IMR-90 (cell line): ENCODE measurements around the gene ZCCHC13. TPM values are rescaled to one million over a fixed set of nuclear protein-coding genes. Genes with fewer than 3 reads are reported as not detected.

Experiments used
- ATAC-seq: fragments of 200-7000 bp; cut with Tn5 transposase; 2 replicates; pipeline ENCODE4 v1.9.1; 2020; ENCODE audit warnings: low read depth, mild to moderate bottlenecking, moderate library complexity
- BruUV-seq: library from RNA; stranded (reverse); fragments of 400-500 nt; replicated peaks from 2 replicates; lab custom pipeline; 2021; lab: Mats Ljungman, UMichigan
- CTCF ChIA-PET: fragments of 300-600 bp; formaldehyde crosslinking; extraction: SDS; loops from one replicate; lab custom pipeline; 2021; ENCODE audit warnings: antibody characterized with exemption; lab: Yijun Ruan, JAX
- POLR2A ChIA-PET: fragments of 300-600 bp; sonication (Branson Sonifier 250); formaldehyde crosslinking; loops from one replicate; lab custom pipeline; 2022; ENCODE audit warnings: antibody characterized with exemption; ENCODE audit not compliant: unreplicated experiment; lab: Charles Lee
- DNase-seq: peaks from one replicate; pipeline ENCODE4 v3.0.0; 2013
- H2AFZ ChIP-seq: replicated peaks from 2 replicates; pipeline ENCODE3; 2013; ENCODE audit warnings: low read length, mild to moderate bottlenecking; ENCODE audit not compliant: poor library complexity
- H2AK5ac ChIP-seq: 2 replicates; pipeline ENCODE4 v1.6.1; 2013; ENCODE audit warnings: low read depth, low read length, inconsistent platforms
- H2AK9ac ChIP-seq: replicated peaks from 2 replicates; pipeline ENCODE3; 2013; ENCODE audit warnings: mild to moderate bottlenecking, low read depth, low read length, moderate library complexity; ENCODE audit not compliant: poor library complexity
- H2BK120ac ChIP-seq: 2 replicates; pipeline ENCODE4 v1.6.1; 2013; ENCODE audit warnings: low read depth, low read length, inconsistent platforms
- H2BK15ac ChIP-seq: 3 replicates; pipeline ENCODE4 v1.6.1; 2013; ENCODE audit warnings: low read depth, low read length, inconsistent platforms
- H2BK20ac ChIP-seq: 2 replicates; pipeline ENCODE4 v1.6.1; 2013; ENCODE audit warnings: low read depth, mild to moderate bottlenecking, inconsistent platforms, low read length, moderate library complexity
- H2BK5ac ChIP-seq: 2 replicates; pipeline ENCODE4 v1.6.1; 2013; ENCODE audit warnings: mild to moderate bottlenecking, low read depth, low read length, inconsistent platforms; ENCODE audit not compliant: poor library complexity, severe bottlenecking
- H3K14ac ChIP-seq: replicated peaks from 2 replicates; pipeline ENCODE4 v1.6.1; 2013; ENCODE audit warnings: low read depth, low read length, inconsistent platforms
- H3K18ac ChIP-seq: 2 replicates; pipeline ENCODE4 v1.6.1; 2013; ENCODE audit warnings: low read depth, low read length, control low read depth
- H3K23ac ChIP-seq: 2 replicates; pipeline ENCODE4 v1.6.1; 2013; ENCODE audit warnings: low read depth, low read length, inconsistent platforms
- H3K27ac ChIP-seq: 2 replicates; pipeline ENCODE4 v1.5.1; 2013; ENCODE audit warnings: mild to moderate bottlenecking, control low read depth, low read length; ENCODE audit not compliant: insufficient read depth
- H3K27me3 ChIP-seq: 2 replicates; pipeline ENCODE4 v1.6.1; 2013; ENCODE audit warnings: low read length; ENCODE audit not compliant: control insufficient read depth, insufficient read depth
- H3K36me3 ChIP-seq: 2 replicates; pipeline ENCODE4 v1.6.1; 2013; ENCODE audit warnings: low read length, mixed read lengths; ENCODE audit not compliant: control insufficient read depth, insufficient read depth
- H3K4ac ChIP-seq: 2 replicates; pipeline ENCODE4 v1.6.1; 2013; ENCODE audit warnings: low read depth, low read length, inconsistent platforms
- H3K4me1 ChIP-seq: 2 replicates; pipeline ENCODE4 v1.6.1; 2013; ENCODE audit warnings: low read length, mixed read lengths; ENCODE audit not compliant: control insufficient read depth, insufficient read depth
- H3K4me2 ChIP-seq: 2 replicates; pipeline ENCODE4 v1.6.1; 2013; ENCODE audit warnings: low read depth, mild to moderate bottlenecking, control low read depth, low read length, moderate library complexity
- H3K4me3 ChIP-seq: 2 replicates; pipeline ENCODE4 v1.5.1; 2013; ENCODE audit warnings: low read depth, mild to moderate bottlenecking, control low read depth, low read length, moderate library complexity; ENCODE audit not compliant: insufficient read depth
- H3K56ac ChIP-seq: 2 replicates; pipeline ENCODE4 v1.6.1; 2013; ENCODE audit warnings: low read length, inconsistent platforms; ENCODE audit not compliant: insufficient read depth; ENCODE audit errors: extremely low read depth
- H3K79me1 ChIP-seq, 2 experiments: 2 replicates each; pipeline ENCODE4 v1.6.1; 2013; ENCODE audit warnings: low read length in 2 of 2, inconsistent platforms in 1 of 2, low read depth in 1 of 2
- H3K9ac ChIP-seq: 2 replicates; pipeline ENCODE4 v1.6.1; 2013; ENCODE audit warnings: low read depth, low read length, control low read depth
- H3K9me1 ChIP-seq: 2 replicates; pipeline ENCODE4 v1.6.1; 2013; ENCODE audit warnings: low read length, inconsistent platforms; ENCODE audit not compliant: insufficient read depth
- H3K9me3 ChIP-seq: 2 replicates; pipeline ENCODE4 v1.6.1; 2013; ENCODE audit warnings: low read length; ENCODE audit not compliant: control insufficient read depth, insufficient read depth
- H4K20me1 ChIP-seq: 2 replicates; pipeline ENCODE4 v1.6.1; 2013; ENCODE audit warnings: low read length, inconsistent platforms; ENCODE audit not compliant: insufficient read depth
- H4K5ac ChIP-seq: 2 replicates; pipeline ENCODE4 v1.6.1; 2013; ENCODE audit warnings: mild to moderate bottlenecking, low read depth, low read length, control low read depth
- H4K8ac ChIP-seq, 2 experiments: 2 replicates each; pipeline ENCODE4 v1.6.1; 2013; ENCODE audit warnings: low read depth in 2 of 2, low read length in 2 of 2, control low read depth in 1 of 2, inconsistent platforms in 1 of 2
- H4K91ac ChIP-seq: 2 replicates; pipeline ENCODE4 v1.6.1; 2013; ENCODE audit warnings: low read depth, low read length, inconsistent platforms; ENCODE audit not compliant: insufficient read depth
- BHLHE40 ChIP-seq: fragments of 150-350 bp; IDR thresholded peaks from 2 replicates; pipeline ENCODE4 v1.6.1; 2016; ENCODE audit warnings: mild to moderate bottlenecking, low read depth, low read length
- CEBPB ChIP-seq: IDR thresholded peaks from 2 replicates; pipeline ENCODE4 v1.6.1; 2012; ENCODE audit warnings: low read depth, low read length, improper control_type of control experiment
- ELK1 ChIP-seq: fragments of 150-350 bp; IDR thresholded peaks from 2 replicates; pipeline ENCODE4 v1.6.1; 2016; ENCODE audit warnings: low read depth, mild to moderate bottlenecking, low read length, moderate library complexity, borderline replicate concordance
- FOS ChIP-seq: fragments of 150-350 bp; IDR thresholded peaks from 2 replicates; pipeline ENCODE4 v1.6.1; 2016; ENCODE audit warnings: low read depth, low read length
- MAFK ChIP-seq: IDR thresholded peaks from 2 replicates; pipeline ENCODE4 v1.6.1; 2012; ENCODE audit warnings: low read depth, low read length, improper control_type of control experiment
- MXI1 ChIP-seq: IDR thresholded peaks from 2 replicates; pipeline ENCODE4 v1.6.1; 2012; ENCODE audit warnings: low read depth, mild to moderate bottlenecking, low read length, moderate library complexity, borderline replicate concordance
- NFE2L2 ChIP-seq: fragments of 150-350 bp; IDR thresholded peaks from 2 replicates; pipeline ENCODE4 v1.6.1; 2016; ENCODE audit warnings: low read depth, mild to moderate bottlenecking, low read length
- POLR2A ChIP-seq: IDR thresholded peaks from 2 replicates; pipeline ENCODE4 v1.6.1; 2012; ENCODE audit warnings: mild to moderate bottlenecking, low read depth, low read length
- RCOR1 ChIP-seq: IDR thresholded peaks from 2 replicates; pipeline ENCODE4 v1.6.1; 2012; ENCODE audit warnings: mild to moderate bottlenecking, low read length, improper control_type of control experiment; ENCODE audit not compliant: insufficient replicate concordance
- RFX5 ChIP-seq: IDR thresholded peaks from 2 replicates; pipeline ENCODE4 v1.8.0; 2012; ENCODE audit warnings: low read depth, mild to moderate bottlenecking, low read length, moderate library complexity
- SMC3 ChIP-seq: fragments of 150-350 bp; IDR thresholded peaks from 2 replicates; pipeline ENCODE4 v1.6.1; 2016; ENCODE audit warnings: low read depth, mild to moderate bottlenecking, antibody characterized with exemption, low read length, moderate library complexity
- WGBS, 2 experiments: methylation state at CpG; one replicate each; pipeline versions ENCODE4 v1.1.5 to v1.1.7; 2013; ENCODE audit warnings: missing lambda C conversion rate in 2 of 2; ENCODE audit not compliant: insufficient read length in 1 of 2; ENCODE audit errors: extremely low coverage in 2 of 2; 5-methylcytosine and 5-hydroxymethylcytosine counted together
- dilution Hi-C: fragments of 300-500 bp; cut with HindIII; formaldehyde crosslinking; loops from one replicate; pipeline ENCODE4 v1.14.3; 2018; ENCODE audit warnings: low sequenced_read_pairs; ENCODE audit not compliant: unreplicated experiment
- in situ Hi-C: fragments of 300-500 bp; cut with MboI; formaldehyde crosslinking; loops from 3 replicates; pipeline ENCODE4 v1.14.3; 2019; ENCODE audit warnings: low sequenced_read_pairs, inconsistent platforms, mixed read lengths
- intact Hi-C: fragments of 100-400 bp; cut with micrococcal nuclease; formaldehyde crosslinking; loops from 2 replicates; pipeline ENCODE4 v1.10.0; 2022
- polyA plus RNA-seq, 3 experiments: library from polyadenylated mRNA; depleted of rRNA; stranded (reverse); fragments of >200 nt; gene quantifications; 2 replicates each; pipeline ENCODE4 v1.2.3, GENCODE V29; 2012; ENCODE audit warnings: low replicate concordance in 1 of 3
- total RNA-seq: library from RNA; depleted of rRNA; stranded (reverse); fragments of >200 nt; gene quantifications from 2 replicates; pipeline ENCODE4 v1.2.3, GENCODE V29; 2012
- TF ChIP-seq, protein P1 (sequence below): fragments of 150-350 bp; IDR thresholded peaks from 2 replicates; pipeline ENCODE4 v1.6.1; 2017; ENCODE audit warnings: mild to moderate bottlenecking, antibody characterized with exemption, low read length, low read depth
- TF ChIP-seq, protein P2 (sequence below): conservative IDR thresholded peaks from 2 replicates; pipeline ENCODE4 v1.5.1; 2012; ENCODE audit warnings: mild to moderate bottlenecking, low read depth, low read length, improper control_type of control experiment

Gene ZCCHC13
- total and polyA plus RNA-seq, 2 of the 4 experiments (the other 2 are of a cell fraction) = not detected

GRCh38 chrX:74277846-74278245, 26.1 kb upstream of the ZCCHC13 start:
- dilution Hi-C loops = no loop called here
- ATAC-seq = no peak

More at GRCh38 chrX:74277846-74278245, 26.1 kb upstream of the ZCCHC13 start:
- ChIA-PET CTCF (no interaction called here), POLR2A (no interaction called here)
- peaks cover 4 to 22% of the 10 kb centered on the region in 2 experiments; a peak in 3 of 4 replicates for H3K79me1 ChIP-seq
- H3K4me3 ChIP-seq = no peak overlapping the region
- H3K23ac ChIP-seq = no peak overlapping the region
- peaks cover 36% of the 10 kb centered on the region for H3K36me3 ChIP-seq
- H3K18ac ChIP-seq = no peak overlapping the region
- no peak overlapping the region for H3K27ac ChIP-seq
- H4K5ac ChIP-seq = no peak overlapping the region
- peaks cover 12% of the 10 kb centered on the region; the same call in 1 of the 2 replicates for H4K20me1 ChIP-seq
- WGBS, 2 experiments = no CpG with 5 or more reads among the region's 1 CpG
- H3K4me2 ChIP-seq = no peak overlapping the region
- no peak overlapping the region for H2BK15ac ChIP-seq
- no peak overlapping the region for H3K4ac ChIP-seq
- no peak overlapping the region for H2BK120ac ChIP-seq
- no peak for DNase-seq
- H3K56ac ChIP-seq = no peak overlapping the region
- no peaks in the 10 kb centered on the region for H3K9me3 ChIP-seq
- intact Hi-C loops (no loop called here), in situ Hi-C loops (no loop called here)
- H2BK5ac ChIP-seq = no peak overlapping the region
- no peak overlapping the region for H4K8ac ChIP-seq
- peaks cover 2% of the 10 kb centered on the region; the same call in 1 of the 2 replicates for H3K27me3 ChIP-seq
- H2BK20ac ChIP-seq = no peak overlapping the region
- no peak overlapping the region for H2AK5ac ChIP-seq
- no peak overlapping the region for H2AK9ac ChIP-seq
- peaks cover 1% of the 10 kb centered on the region for H3K4me1 ChIP-seq
- no TSS peak for BruUV-seq
- no peak overlapping the region for H4K91ac ChIP-seq
- no peak for TF ChIP-seq POLR2A
- TF ChIP-seq NFE2L2 = no peak
- no peak for TF ChIP-seq SMC3
- TF ChIP-seq, protein P1, sequence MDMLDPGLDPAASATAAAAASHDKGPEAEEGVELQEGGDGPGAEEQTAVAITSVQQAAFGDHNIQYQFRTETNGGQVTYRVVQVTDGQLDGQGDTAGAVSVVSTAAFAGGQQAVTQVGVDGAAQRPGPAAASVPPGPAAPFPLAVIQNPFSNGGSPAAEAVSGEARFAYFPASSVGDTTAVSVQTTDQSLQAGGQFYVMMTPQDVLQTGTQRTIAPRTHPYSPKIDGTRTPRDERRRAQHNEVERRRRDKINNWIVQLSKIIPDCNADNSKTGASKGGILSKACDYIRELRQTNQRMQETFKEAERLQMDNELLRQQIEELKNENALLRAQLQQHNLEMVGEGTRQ = no peak
- no peak for TF ChIP-seq MXI1
- no peak for TF ChIP-seq ELK1
- no peak for TF ChIP-seq CEBPB
- TF ChIP-seq, protein P2, sequence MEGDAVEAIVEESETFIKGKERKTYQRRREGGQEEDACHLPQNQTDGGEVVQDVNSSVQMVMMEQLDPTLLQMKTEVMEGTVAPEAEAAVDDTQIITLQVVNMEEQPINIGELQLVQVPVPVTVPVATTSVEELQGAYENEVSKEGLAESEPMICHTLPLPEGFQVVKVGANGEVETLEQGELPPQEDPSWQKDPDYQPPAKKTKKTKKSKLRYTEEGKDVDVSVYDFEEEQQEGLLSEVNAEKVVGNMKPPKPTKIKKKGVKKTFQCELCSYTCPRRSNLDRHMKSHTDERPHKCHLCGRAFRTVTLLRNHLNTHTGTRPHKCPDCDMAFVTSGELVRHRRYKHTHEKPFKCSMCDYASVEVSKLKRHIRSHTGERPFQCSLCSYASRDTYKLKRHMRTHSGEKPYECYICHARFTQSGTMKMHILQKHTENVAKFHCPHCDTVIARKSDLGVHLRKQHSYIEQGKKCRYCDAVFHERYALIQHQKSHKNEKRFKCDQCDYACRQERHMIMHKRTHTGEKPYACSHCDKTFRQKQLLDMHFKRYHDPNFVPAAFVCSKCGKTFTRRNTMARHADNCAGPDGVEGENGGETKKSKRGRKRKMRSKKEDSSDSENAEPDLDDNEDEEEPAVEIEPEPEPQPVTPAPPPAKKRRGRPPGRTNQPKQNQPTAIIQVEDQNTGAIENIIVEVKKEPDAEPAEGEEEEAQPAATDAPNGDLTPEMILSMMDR = no peak
- TF ChIP-seq RFX5 = no peak
- no peak for TF ChIP-seq MAFK
- TF ChIP-seq RCOR1 = no peak
- TF ChIP-seq FOS = no peak
- TF ChIP-seq BHLHE40 = no peak
- no peak overlapping the region for H3K9ac ChIP-seq
- H3K9me1 ChIP-seq = no peaks in the 10 kb centered on the region; the same call in 1 of the 2 replicates
- H2AFZ ChIP-seq = no peak overlapping the region
- no peak overlapping the region for H3K14ac ChIP-seq
